GM23338 (cell line): ENCODE results near the gene FBXW11. TPM values are rescaled to one million over a fixed set of nuclear protein-coding genes. Genes with fewer than 3 reads are reported as not detected.

Source experiments
- ATAC-seq: fragments of 200-7000 bp; cut with Tn5 transposase; 3 replicates; pipeline ENCODE4 v1.9.1; 2020
- DNase-seq: peaks from one replicate; pipeline ENCODE4 v3.0.0-alpha.2; 2015; ENCODE audit warnings: low spot score
- H2AFZ ChIP-seq: fragments of 200-600 bp; sonication (generic); 2 replicates; pipeline ENCODE4 v1.8.0; 2016; ENCODE audit warnings: antibody characterized with exemption, mild to moderate bottlenecking, moderate library complexity
- H3F3A ChIP-seq: fragments of 200-600 bp; sonication (generic); replicated peaks from 2 replicates; pipeline ENCODE4 v1.8.0; 2017; ENCODE audit warnings: antibody characterized with exemption, mixed run types, low read depth
- H3K27ac ChIP-seq: fragments of 200-600 bp; sonication (generic); 2 replicates; pipeline ENCODE4 v1.6.1; 2016; ENCODE audit warnings: low read depth
- H3K27me3 ChIP-seq: fragments of 200-600 bp; sonication (generic); 2 replicates; pipeline ENCODE4 v1.8.0; 2016; ENCODE audit warnings: mild to moderate bottlenecking, mixed run types, moderate library complexity; ENCODE audit not compliant: insufficient read depth
- H3K36me3 ChIP-seq: fragments of 200-600 bp; sonication (generic); 2 replicates; pipeline ENCODE4 v1.8.0; 2016; ENCODE audit warnings: mild to moderate bottlenecking; ENCODE audit not compliant: insufficient read depth
- H3K4me1 ChIP-seq: fragments of 200-600 bp; sonication (generic); 2 replicates; pipeline ENCODE4 v1.8.0; 2016; ENCODE audit warnings: mild to moderate bottlenecking, moderate library complexity; ENCODE audit not compliant: insufficient read depth
- H3K4me2 ChIP-seq: fragments of 200-600 bp; sonication (generic); 2 replicates; pipeline ENCODE4 v1.7.1; 2017; ENCODE audit warnings: mixed run types
- H3K4me3 ChIP-seq: fragments of 200-600 bp; sonication (generic); 2 replicates; pipeline ENCODE4 v1.6.1; 2016; ENCODE audit warnings: mixed run types
- H3K79me2 ChIP-seq: fragments of 200-600 bp; sonication (generic); replicated peaks from 2 replicates; pipeline ENCODE4 v1.8.0; 2017; ENCODE audit warnings: mild to moderate bottlenecking; ENCODE audit not compliant: insufficient read depth
- H3K9me2 ChIP-seq: fragments of 200-600 bp; sonication (generic); 2 replicates; pipeline ENCODE4 v1.8.0; 2017; ENCODE audit not compliant: insufficient read depth
- H4K20me1 ChIP-seq: fragments of 200-600 bp; sonication (generic); replicated peaks from 2 replicates; pipeline ENCODE4 v1.8.0; 2017; ENCODE audit warnings: mild to moderate bottlenecking; ENCODE audit not compliant: insufficient read depth
- H3K27ac Mint-ChIP-seq: 2 replicates; pipeline ENCODE4 v1.8.0; 2020; ENCODE audit warnings: inconsistent platforms, mild to moderate bottlenecking, moderate library complexity, mixed read lengths
- H3K27me3 Mint-ChIP-seq: 3 replicates; pipeline ENCODE4 v1.8.0; 2022; ENCODE audit warnings: low read depth, mild to moderate bottlenecking, moderate library complexity, mixed read lengths, inconsistent platforms; ENCODE audit not compliant: insufficient read depth, poor library complexity
- H3K36me3 Mint-ChIP-seq: 3 replicates; pipeline ENCODE4 v1.8.0; 2021; ENCODE audit warnings: low read depth, mild to moderate bottlenecking, inconsistent platforms, moderate library complexity, mixed read lengths
- H3K4me1 Mint-ChIP-seq: 3 replicates; pipeline ENCODE4 v1.8.0; 2020; ENCODE audit warnings: mild to moderate bottlenecking, inconsistent platforms, mixed read lengths
- H3K4me3 Mint-ChIP-seq: 3 replicates; pipeline ENCODE4 v1.8.0; 2021; ENCODE audit warnings: moderate library complexity, mild to moderate bottlenecking, inconsistent platforms, mixed read lengths
- H3K9me3 Mint-ChIP-seq: 3 replicates; pipeline ENCODE4 v1.8.0; 2020; ENCODE audit warnings: moderate library complexity, mild to moderate bottlenecking, inconsistent platforms, mixed read lengths
- CREB1 ChIP-seq: fragments of 250-450 bp; sonication (Bioruptor Pico); IDR thresholded peaks from 2 replicates; pipeline ENCODE4 v1.5.0; 2020; ENCODE audit warnings: low read depth, mild to moderate bottlenecking, moderate library complexity
- CTCF ChIP-seq, 2 experiments: fragments of 200-600 bp in 1 of 2; sonication (generic) in 1 of 2; conservative IDR thresholded peaks; 2 replicates each; pipeline versions ENCODE4 v1.5.1 to v1.6.1; 2016 to 2017; ENCODE audit warnings: antibody characterized with exemption in 2 of 2, low read depth in 2 of 2, mild to moderate bottlenecking in 2 of 2, moderate library complexity in 1 of 2
- ETS1 ChIP-seq: IDR thresholded peaks from 2 replicates; pipeline ENCODE4 v1.6.1; 2016; ENCODE audit warnings: antibody characterized with exemption
- EZH2 ChIP-seq: fragments of 200-600 bp; sonication (generic); IDR thresholded peaks from one replicate; pipeline ENCODE4 v1.8.0; 2017; ENCODE audit warnings: antibody characterized with exemption, mild to moderate bottlenecking, low read depth; ENCODE audit not compliant: unreplicated experiment
- EZH2phosphoT487 ChIP-seq: fragments of 200-600 bp; sonication (generic); IDR thresholded peaks from one replicate; pipeline ENCODE4 v1.8.1; 2018; ENCODE audit warnings: antibody characterized with exemption; ENCODE audit not compliant: unreplicated experiment
- JUNB ChIP-seq: IDR thresholded peaks from one replicate; pipeline ENCODE4 v1.6.1; 2016; ENCODE audit warnings: antibody characterized with exemption; ENCODE audit not compliant: unreplicated experiment
- NANOG ChIP-seq: IDR thresholded peaks from 2 replicates; pipeline ENCODE4 v1.6.1; 2016; ENCODE audit warnings: antibody characterized with exemption, borderline replicate concordance
- POLR2AphosphoS5 ChIP-seq: IDR thresholded peaks from 2 replicates; pipeline ENCODE4 v1.6.1; 2016; ENCODE audit warnings: antibody characterized with exemption, low read depth
- REST ChIP-seq: IDR thresholded peaks from one replicate; pipeline ENCODE4 v1.6.1; 2018; ENCODE audit warnings: antibody characterized with exemption; ENCODE audit not compliant: unreplicated experiment
- STAT1 ChIP-seq: IDR thresholded peaks from one replicate; pipeline ENCODE4 v1.6.1; 2016; ENCODE audit warnings: antibody characterized with exemption; ENCODE audit not compliant: unreplicated experiment
- ZNF114 ChIP-seq: fragments of 250-450 bp; sonication (Bioruptor Pico); IDR thresholded peaks from 2 replicates; pipeline ENCODE4 v1.5.0; 2020; ENCODE audit warnings: mild to moderate bottlenecking, moderate library complexity
- ZNF331 ChIP-seq: fragments of 250-450 bp; sonication (Bioruptor Pico); IDR thresholded peaks from 2 replicates; pipeline ENCODE4 v1.5.0; 2020; ENCODE audit warnings: low read depth, mild to moderate bottlenecking, moderate library complexity
- ZNF462 ChIP-seq: fragments of 250-450 bp; sonication (Bioruptor Pico); IDR thresholded peaks from 2 replicates; pipeline ENCODE4 v1.5.0; 2020; ENCODE audit warnings: mild to moderate bottlenecking, moderate library complexity
- polyA plus RNA-seq: library from polyadenylated mRNA; unstranded; fragments of >200 nt; fragmentation: Nextera tagmentation; extraction: Ambion mirVana; gene quantifications from 2 replicates; pipeline ENCODE4 v1.2.1, GENCODE V29; 2016
- total RNA-seq: library from RNA; depleted of rRNA; stranded (reverse); fragments of >200 nt; shearing (Covaris generic); gene quantifications from 2 replicates; pipeline ENCODE4 v1.2.3, GENCODE V29; 2014

The FBXW11 gene
- total and polyA plus RNA-seq, 2 experiments from 2014 or later: 45.0 to 88.0 TPM

- DNase-seq (no peak), ATAC-seq (no peak)
- H3K27me3 ChIP-seq: no peaks in the 10 kb centered on the region
- no peak overlapping the region for H2AFZ ChIP-seq
- H3K27ac ChIP-seq: no peak overlapping the region
- Mint-ChIP-seq H3K4me3 (no peak overlapping the region), H3K9me3 (no peaks in the 10 kb centered on the region), H3K4me1 (no peaks in the 10 kb centered on the region), H3K27me3 (peaks cover 2% of the 10 kb centered on the region), H3K27ac (no peak overlapping the region), H3K36me3 (peaks cover 43% of the 10 kb centered on the region)
- TF ChIP-seq NANOG (no peak), CREB1 (no peak), ZNF462 (CRISPR knock-in tag) (no peak), CTCF (conservative IDR thresholded peaks at IDR 0.05; ENCODE audit: low read depth in 2 of 2) (no peak), ETS1 (no peak), ZNF114 (CRISPR knock-in tag) (no peak), EZH2phosphoT487 (no peak), JUNB (no peak), REST (no peak), POLR2AphosphoS5 (no peak), ZNF331 (CRISPR knock-in tag) (no peak), STAT1 (no peak), EZH2 (no peak)
- H3K4me1 ChIP-seq: no peaks in the 10 kb centered on the region
- peaks cover 49% of the 10 kb centered on the region for H3K36me3 ChIP-seq
- H3K9me2 ChIP-seq: no peaks in the 10 kb centered on the region
- H3K4me2 ChIP-seq: no peak overlapping the region
- H4K20me1 ChIP-seq: peaks cover 7% of the 10 kb centered on the region
- H3K79me2 ChIP-seq: peaks cover 16% of the 10 kb centered on the region
- no peak overlapping the region for H3K4me3 ChIP-seq
- no peaks in the 10 kb centered on the region for H3F3A ChIP-seq
Observed at GRCh38 chr5:171874234-171874633, 132.2 kb downstream of the FBXW11 start.
